HL-60 (cell line): Measurements from ENCODE around the gene AGBL4.

Experiments used
- DNase-seq, 2 experiments: peaks; one replicate each; pipeline ENCODE4 v3.0.0-alpha.2; 2010 to 2020; ENCODE audit warnings: low read depth in 1 of 2, low spot score in 1 of 2
- H3K27ac ChIP-seq: fragments of 250-450 bp; sonication (Bioruptor Pico); replicated peaks from 2 replicates; pipeline ENCODE4 v1.5.1; 2020; ENCODE audit warnings: mild to moderate bottlenecking, moderate library complexity
- H3K27me3 ChIP-seq: fragments of 250-450 bp; sonication (Bioruptor Pico); 2 replicates; pipeline ENCODE4 v1.5.1; 2021; ENCODE audit warnings: mild to moderate bottlenecking, moderate library complexity; ENCODE audit not compliant: insufficient read depth, poor library complexity, severe bottlenecking
- H3K4me3 ChIP-seq: replicated peaks from 2 replicates; pipeline ENCODE4 v1.5.1; 2011; ENCODE audit warnings: mild to moderate bottlenecking, control low read depth, low read length; ENCODE audit not compliant: insufficient read depth
- GABPA ChIP-seq: IDR thresholded peaks from 2 replicates; pipeline ENCODE4 v1.6.1; 2012; ENCODE audit warnings: low read depth
- POLR2AphosphoS5 ChIP-seq: IDR thresholded peaks from 2 replicates; pipeline ENCODE4 v1.6.1; 2012; ENCODE audit warnings: low read depth
- SPI1 ChIP-seq: IDR thresholded peaks from 2 replicates; pipeline ENCODE4 v1.6.1; 2012; ENCODE audit warnings: low read depth, mild to moderate bottlenecking, borderline replicate concordance
- TF ChIP-seq, protein P1 (sequence below): IDR thresholded peaks from 2 replicates; pipeline ENCODE4 v1.6.1; 2012; ENCODE audit warnings: low read depth; ENCODE audit not compliant: insufficient replicate concordance
- TF ChIP-seq, protein P2 (sequence below): IDR thresholded peaks from one replicate; pipeline ENCODE4 v1.5.1; 2011; ENCODE audit warnings: low read length, control low read depth, inconsistent platforms; ENCODE audit not compliant: insufficient read depth

AGBL4 gene

DNA sequence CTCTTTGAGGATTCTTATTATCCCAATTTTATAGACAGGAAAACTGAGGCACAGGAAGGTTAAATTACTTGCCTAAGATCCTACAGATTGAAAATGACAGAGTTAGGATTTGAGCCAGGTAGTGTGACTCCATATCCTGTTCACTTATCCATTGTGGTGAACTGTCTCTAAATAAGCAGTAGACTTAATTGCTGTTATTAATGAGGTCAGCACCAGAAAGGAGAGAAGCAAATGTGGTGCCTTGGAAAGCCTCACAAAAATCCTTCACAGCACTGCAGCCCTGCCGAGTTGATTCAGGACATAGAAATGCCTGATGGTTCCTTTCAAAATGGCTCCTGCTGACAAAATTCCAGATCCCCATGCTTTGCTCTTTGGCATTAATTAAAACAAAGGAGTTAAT lies 1053.8 kb downstream of the AGBL4 start:
- H3K4me3 ChIP-seq: no peak overlapping the region
- no peak for DNase-seq
- peaks cover 2% of the 10 kb centered on the region for H3K27me3 ChIP-seq
- H3K27ac ChIP-seq: no peak overlapping the region
- TF ChIP-seq GABPA: no peak
- TF ChIP-seq, protein P1, sequence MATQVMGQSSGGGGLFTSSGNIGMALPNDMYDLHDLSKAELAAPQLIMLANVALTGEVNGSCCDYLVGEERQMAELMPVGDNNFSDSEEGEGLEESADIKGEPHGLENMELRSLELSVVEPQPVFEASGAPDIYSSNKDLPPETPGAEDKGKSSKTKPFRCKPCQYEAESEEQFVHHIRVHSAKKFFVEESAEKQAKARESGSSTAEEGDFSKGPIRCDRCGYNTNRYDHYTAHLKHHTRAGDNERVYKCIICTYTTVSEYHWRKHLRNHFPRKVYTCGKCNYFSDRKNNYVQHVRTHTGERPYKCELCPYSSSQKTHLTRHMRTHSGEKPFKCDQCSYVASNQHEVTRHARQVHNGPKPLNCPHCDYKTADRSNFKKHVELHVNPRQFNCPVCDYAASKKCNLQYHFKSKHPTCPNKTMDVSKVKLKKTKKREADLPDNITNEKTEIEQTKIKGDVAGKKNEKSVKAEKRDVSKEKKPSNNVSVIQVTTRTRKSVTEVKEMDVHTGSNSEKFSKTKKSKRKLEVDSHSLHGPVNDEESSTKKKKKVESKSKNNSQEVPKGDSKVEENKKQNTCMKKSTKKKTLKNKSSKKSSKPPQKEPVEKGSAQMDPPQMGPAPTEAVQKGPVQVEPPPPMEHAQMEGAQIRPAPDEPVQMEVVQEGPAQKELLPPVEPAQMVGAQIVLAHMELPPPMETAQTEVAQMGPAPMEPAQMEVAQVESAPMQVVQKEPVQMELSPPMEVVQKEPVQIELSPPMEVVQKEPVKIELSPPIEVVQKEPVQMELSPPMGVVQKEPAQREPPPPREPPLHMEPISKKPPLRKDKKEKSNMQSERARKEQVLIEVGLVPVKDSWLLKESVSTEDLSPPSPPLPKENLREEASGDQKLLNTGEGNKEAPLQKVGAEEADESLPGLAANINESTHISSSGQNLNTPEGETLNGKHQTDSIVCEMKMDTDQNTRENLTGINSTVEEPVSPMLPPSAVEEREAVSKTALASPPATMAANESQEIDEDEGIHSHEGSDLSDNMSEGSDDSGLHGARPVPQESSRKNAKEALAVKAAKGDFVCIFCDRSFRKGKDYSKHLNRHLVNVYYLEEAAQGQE: no peak
- no peak for TF ChIP-seq SPI1
- TF ChIP-seq, protein P2, sequence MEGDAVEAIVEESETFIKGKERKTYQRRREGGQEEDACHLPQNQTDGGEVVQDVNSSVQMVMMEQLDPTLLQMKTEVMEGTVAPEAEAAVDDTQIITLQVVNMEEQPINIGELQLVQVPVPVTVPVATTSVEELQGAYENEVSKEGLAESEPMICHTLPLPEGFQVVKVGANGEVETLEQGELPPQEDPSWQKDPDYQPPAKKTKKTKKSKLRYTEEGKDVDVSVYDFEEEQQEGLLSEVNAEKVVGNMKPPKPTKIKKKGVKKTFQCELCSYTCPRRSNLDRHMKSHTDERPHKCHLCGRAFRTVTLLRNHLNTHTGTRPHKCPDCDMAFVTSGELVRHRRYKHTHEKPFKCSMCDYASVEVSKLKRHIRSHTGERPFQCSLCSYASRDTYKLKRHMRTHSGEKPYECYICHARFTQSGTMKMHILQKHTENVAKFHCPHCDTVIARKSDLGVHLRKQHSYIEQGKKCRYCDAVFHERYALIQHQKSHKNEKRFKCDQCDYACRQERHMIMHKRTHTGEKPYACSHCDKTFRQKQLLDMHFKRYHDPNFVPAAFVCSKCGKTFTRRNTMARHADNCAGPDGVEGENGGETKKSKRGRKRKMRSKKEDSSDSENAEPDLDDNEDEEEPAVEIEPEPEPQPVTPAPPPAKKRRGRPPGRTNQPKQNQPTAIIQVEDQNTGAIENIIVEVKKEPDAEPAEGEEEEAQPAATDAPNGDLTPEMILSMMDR: no peak

DNA sequence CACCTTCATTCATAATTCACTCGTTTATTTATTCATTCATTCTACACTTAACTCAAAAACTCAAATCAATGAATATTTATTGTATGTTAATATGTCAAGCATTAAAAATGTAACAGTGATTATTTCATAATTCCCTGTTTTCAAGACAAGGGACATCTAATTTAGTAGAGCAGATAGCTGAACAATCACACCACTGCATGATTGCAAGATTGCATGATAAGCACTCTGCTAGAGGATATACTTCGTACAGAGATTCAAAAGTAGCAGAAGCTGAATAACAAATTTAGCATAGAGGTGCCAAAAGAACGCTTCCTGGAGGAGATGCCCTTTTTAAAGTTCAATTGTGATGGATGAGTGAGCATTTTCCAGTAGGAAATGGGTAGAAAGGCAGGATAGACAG lies 1056.4 kb downstream of the AGBL4 start:
- no peak overlapping the region for H3K27ac ChIP-seq
- TF ChIP-seq SPI1 (no peak), POLR2AphosphoS5 (no peak), GABPA (no peak)
- TF ChIP-seq, protein P2: no peak
- TF ChIP-seq, protein P1: no peak
- no peak overlapping the region for H3K4me3 ChIP-seq
- DNase-seq: no peak
- peaks cover 2% of the 10 kb centered on the region for H3K27me3 ChIP-seq

- Histone ChIP-seq H3K27me3 (peaks cover 2% of the 10 kb centered on the region), H3K4me3 (no peak overlapping the region), H3K27ac (no peak overlapping the region)
- DNase-seq: no peak
- TF ChIP-seq GABPA (no peak), SPI1 (no peak)
- TF ChIP-seq, protein P2: no peak
- TF ChIP-seq, protein P1: no peak
These were observed 1057.2 kb downstream of the AGBL4 start for GRCh38 chr1:48966583-48966982.
